ENCODE data around the gene ZBTB37. TPM values are rescaled to one million over a fixed set of nuclear protein-coding genes. Genes with fewer than 3 reads are reported as not detected.

The ZBTB37 gene
- total RNA-seq, 1 donor from 2014 or later, result 7.9 TPM

GRCh38 chr1:173900992-173901391 lies 32.8 kb downstream of the ZBTB37 start:
- no peak for DNase-seq (ENCODE audit: low read depth)
- TF ChIP-seq CTCF (IDR thresholded peaks at IDR 0.05; ENCODE audit: insufficient read depth, low read length, poor library complexity, severe bottlenecking), result no peak
- H3K4me3 ChIP-seq (ENCODE audit: low read depth, low read length), result no peak overlapping the region
- H3K36me3 ChIP-seq (ENCODE audit: control insufficient read depth, insufficient read depth, low read length), result no peaks in the 10 kb centered on the region
- H3K27me3 ChIP-seq (ENCODE audit: control insufficient read depth, insufficient read depth, low read length), result no peaks in the 10 kb centered on the region

DNA sequence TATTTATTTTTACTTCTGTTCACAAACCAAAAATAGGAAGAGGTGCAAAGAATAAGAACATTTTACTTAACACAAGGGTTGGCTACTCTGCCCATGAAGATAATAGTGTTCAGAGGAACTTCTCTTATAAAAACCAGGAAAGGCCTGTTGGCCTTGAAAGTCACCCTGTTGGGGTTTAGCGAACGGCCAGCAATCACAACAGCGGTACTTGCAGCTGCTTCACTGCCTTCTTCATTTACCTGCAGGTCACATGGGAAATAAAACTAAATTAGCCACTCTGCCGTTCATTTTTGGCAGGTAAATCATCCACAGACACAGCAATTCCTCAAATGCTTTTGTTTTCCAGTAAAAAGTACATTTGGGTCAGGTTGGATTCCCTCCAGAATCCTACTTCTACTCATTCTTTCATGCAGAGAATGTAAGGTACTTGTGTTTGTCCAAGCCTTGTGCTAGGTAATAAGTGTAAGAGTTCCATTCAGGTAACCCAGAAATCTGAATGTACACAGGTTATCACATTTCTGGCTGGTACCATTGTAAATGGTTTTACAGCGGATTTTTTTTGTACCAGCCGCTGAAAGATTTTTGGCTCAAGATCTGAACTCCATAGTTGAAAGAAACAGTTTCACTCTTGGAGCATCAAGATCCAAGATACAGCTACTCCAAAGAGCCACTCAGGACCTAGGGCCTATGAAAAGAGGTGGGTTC lies 35.8 kb downstream of the ZBTB37 start:
- no peak for TF ChIP-seq CTCF (IDR thresholded peaks at IDR 0.05; ENCODE audit: insufficient read depth, low read length, poor library complexity, severe bottlenecking)
- DNase-seq (ENCODE audit: low read depth), result no peak
- no peaks in the 10 kb centered on the region for H3K36me3 ChIP-seq (ENCODE audit: control insufficient read depth, insufficient read depth, low read length)
- no peaks in the 10 kb centered on the region for H3K27me3 ChIP-seq (ENCODE audit: control insufficient read depth, insufficient read depth, low read length)
- H3K4me3 ChIP-seq (ENCODE audit: low read depth, low read length), result no peak overlapping the region

DNA sequence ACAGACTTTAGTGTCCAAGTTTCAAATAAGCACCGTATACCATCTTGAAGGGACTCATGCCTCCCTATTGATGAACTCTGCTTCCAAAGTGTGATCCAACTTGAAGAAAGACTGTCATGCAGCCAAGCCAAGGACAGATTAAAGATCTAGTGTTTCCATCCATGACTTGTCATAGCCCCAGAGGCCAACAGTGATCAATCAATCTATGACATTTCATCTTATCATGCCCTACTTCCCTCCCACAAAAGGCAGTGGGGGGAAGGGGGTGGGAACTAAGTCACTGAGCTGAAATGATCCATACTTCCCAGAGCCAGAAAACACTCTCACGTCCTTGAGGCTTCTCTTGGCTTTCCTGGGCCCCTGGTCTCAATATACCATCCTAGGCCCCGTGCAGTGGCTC lies 44.9 kb downstream of the ZBTB37 start:
- H3K4me3 ChIP-seq (ENCODE audit: low read depth, low read length), result no peak overlapping the region
- H3K27me3 ChIP-seq (ENCODE audit: control insufficient read depth, insufficient read depth, low read length), result no peaks in the 10 kb centered on the region
- H3K36me3 ChIP-seq (ENCODE audit: control insufficient read depth, insufficient read depth, low read length), result no peaks in the 10 kb centered on the region
- DNase-seq (ENCODE audit: low read depth), result no peak
- no peak for TF ChIP-seq CTCF (IDR thresholded peaks at IDR 0.05; ENCODE audit: insufficient read depth, low read length, poor library complexity, severe bottlenecking)

GRCh38 chr1:173914366-173914871 lies 46.2 kb downstream of the ZBTB37 start:
- TF ChIP-seq CTCF (IDR thresholded peaks at IDR 0.05; ENCODE audit: insufficient read depth, low read length, poor library complexity, severe bottlenecking), result peak; percentile 61
- no peaks in the 10 kb centered on the region for H3K27me3 ChIP-seq (ENCODE audit: control insufficient read depth, insufficient read depth, low read length)
- DNase-seq (ENCODE audit: low read depth), result no peak
- H3K4me3 ChIP-seq (ENCODE audit: low read depth, low read length), result no peak overlapping the region
- H3K36me3 ChIP-seq (ENCODE audit: control insufficient read depth, insufficient read depth, low read length), result no peaks in the 10 kb centered on the region

DNA sequence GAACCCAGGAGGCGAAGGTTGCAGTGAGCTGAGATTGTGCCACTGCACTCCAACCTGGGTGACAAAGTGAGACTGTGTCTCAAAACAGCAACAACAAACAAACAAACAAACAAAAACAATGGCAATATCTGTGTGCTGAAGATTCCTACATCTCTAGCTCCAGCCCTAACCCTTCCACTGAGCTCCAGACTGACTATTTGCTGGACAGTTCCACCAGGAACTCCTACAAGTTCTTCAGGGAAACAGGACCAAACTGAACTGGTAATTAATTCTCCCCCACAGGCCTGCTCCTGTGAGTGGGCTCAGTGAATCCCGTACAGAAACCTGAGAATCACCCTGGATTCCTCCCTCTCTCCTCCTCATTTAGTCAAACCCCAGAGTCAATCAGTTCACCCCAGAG lies 47.4 kb downstream of the ZBTB37 start:
- TF ChIP-seq CTCF (IDR thresholded peaks at IDR 0.05; ENCODE audit: insufficient read depth, low read length, poor library complexity, severe bottlenecking), result no peak
- Histone ChIP-seq H3K36me3 (ENCODE audit: control insufficient read depth, insufficient read depth, low read length) (no peaks in the 10 kb centered on the region), H3K4me3 (ENCODE audit: low read depth, low read length) (no peak overlapping the region), H3K27me3 (ENCODE audit: control insufficient read depth, insufficient read depth, low read length) (no peaks in the 10 kb centered on the region)
- DNase-seq (ENCODE audit: low read depth), result no peak

- H3K27me3 ChIP-seq (ENCODE audit: control insufficient read depth, insufficient read depth, low read length), result no peaks in the 10 kb centered on the region
- H3K4me3 ChIP-seq (ENCODE audit: low read depth, low read length), result no peak overlapping the region
- DNase-seq (ENCODE audit: low read depth), result no peak
- no peaks in the 10 kb centered on the region for H3K36me3 ChIP-seq (ENCODE audit: control insufficient read depth, insufficient read depth, low read length)
- TF ChIP-seq CTCF (IDR thresholded peaks at IDR 0.05; ENCODE audit: insufficient read depth, low read length, poor library complexity, severe bottlenecking), result no peak
Observed at GRCh38 chr1:173916667-173917066, 48.5 kb downstream of the ZBTB37 start.

Measured in kidney epithelial cell (primary cell).